HepG2 (cell line): ENCODE results near the gene ACTN1.

ENCODE experiments used
- BHLHE40 ChIP-seq: IDR thresholded peaks from 2 replicates; pipeline ENCODE4 v1.6.1; 2011; ENCODE audit warnings: low read length, improper control_type of control experiment
- BRCA1 ChIP-seq: sonication (generic); formaldehyde crosslinking; IDR thresholded peaks from 2 replicates; pipeline ENCODE4 v1.4.0; 2020; ENCODE audit warnings: missing genetic modification reagents
- CTCF ChIP-seq: sonication (generic); formaldehyde crosslinking; IDR thresholded peaks from 2 replicates; pipeline ENCODE4 v1.5.0; 2020; ENCODE audit warnings: mild to moderate bottlenecking, missing genetic modification reagents, moderate library complexity
- EP300 ChIP-seq, 3 experiments: sonication (generic) in 1 of 3; formaldehyde crosslinking in 1 of 3; IDR thresholded peaks; 2 replicates each; pipeline versions ENCODE4 v1.5.1 to v1.6.1; 2011 to 2020; ENCODE audit warnings: low read depth in 2 of 3, low read length in 2 of 3, borderline replicate concordance in 1 of 3, improper control_type of control experiment in 1 of 3, mild to moderate bottlenecking in 1 of 3, missing genetic modification reagents in 1 of 3, moderate library complexity in 1 of 3
- GABPB1 ChIP-seq: IDR thresholded peaks from 2 replicates; pipeline ENCODE4 v1.6.1; 2016; ENCODE audit warnings: mild to moderate bottlenecking, missing genetic modification reagents, moderate library complexity, missing compliant biosample characterization
- GPN1 ChIP-seq: sonication (generic); formaldehyde crosslinking; IDR thresholded peaks from 2 replicates; pipeline ENCODE4 v1.5.1; 2020; ENCODE audit warnings: missing genetic modification reagents, borderline replicate concordance
- HCFC1 ChIP-seq: fragments of 150-350 bp; IDR thresholded peaks from 2 replicates; pipeline ENCODE4 v1.6.1; 2014; ENCODE audit warnings: low read depth, low read length
- SP1 ChIP-seq, 2 experiments: fragments of 450-650 bp in 1 of 2; sonication (generic) in 1 of 2; formaldehyde crosslinking in 1 of 2; IDR thresholded peaks; 2 replicates each; pipeline versions ENCODE4 v1.4.0 to v1.6.1; 2016 to 2020; ENCODE audit warnings: missing genetic modification reagents in 1 of 2
- TARDBP ChIP-seq: sonication (generic); formaldehyde crosslinking; IDR thresholded peaks from 2 replicates; pipeline ENCODE4 v1.8.0; 2022; ENCODE audit warnings: mild to moderate bottlenecking, missing genetic modification reagents
- ZNF441 ChIP-seq: sonication (generic); formaldehyde crosslinking; IDR thresholded peaks from 2 replicates; pipeline ENCODE4 v1.7.0; 2021; ENCODE audit warnings: missing genetic modification reagents, borderline replicate concordance
- TF ChIP-seq, protein P1 (sequence below): sonication (generic); formaldehyde crosslinking; IDR thresholded peaks from 2 replicates; pipeline ENCODE4 v1.9.0; 2021; ENCODE audit warnings: missing genetic modification reagents, borderline replicate concordance
- TF ChIP-seq, protein P2 (sequence below): sonication (generic); formaldehyde crosslinking; IDR thresholded peaks from 2 replicates; pipeline ENCODE4 v1.4.0; 2020; ENCODE audit warnings: low read depth, mild to moderate bottlenecking, missing genetic modification reagents

DNA sequence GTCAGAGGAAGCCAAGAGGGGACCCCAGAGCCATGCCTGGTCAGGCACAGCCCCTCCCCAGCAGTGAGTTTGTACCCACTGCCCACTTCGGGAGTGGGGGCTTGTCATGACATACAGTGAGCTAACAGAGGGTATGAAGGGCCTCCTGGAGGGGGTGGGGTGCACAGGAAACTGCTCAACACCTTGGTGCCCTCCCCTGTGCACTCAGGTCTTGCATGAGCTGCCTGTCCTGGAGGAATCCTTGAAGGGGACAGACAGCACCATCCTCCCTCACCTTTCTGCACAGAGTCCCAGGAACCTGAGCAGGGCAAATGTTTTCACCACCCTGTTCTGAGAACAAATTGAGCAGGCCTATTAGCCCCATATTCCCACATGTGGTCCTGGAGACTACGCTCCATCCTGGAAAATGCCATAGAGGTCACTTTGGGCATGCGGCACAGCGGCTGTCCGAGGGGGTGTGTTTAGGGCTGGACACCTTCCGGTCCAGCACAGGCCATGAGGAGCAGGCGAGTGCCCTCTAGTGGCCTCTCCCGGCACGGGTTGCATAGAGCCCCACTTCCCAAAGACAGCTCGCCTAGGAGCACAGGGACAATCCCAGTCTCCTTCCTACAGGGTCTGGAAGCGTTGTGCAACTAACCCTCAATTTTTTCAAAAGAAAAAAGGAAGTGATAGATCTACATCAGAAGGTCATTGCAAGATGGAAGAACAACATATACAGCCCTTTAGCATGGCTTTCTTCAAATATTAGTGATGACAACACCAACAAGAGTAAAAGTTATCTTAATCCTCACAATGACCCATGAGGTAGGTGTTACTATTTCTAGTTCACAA lies 154.4 kb downstream of the ACTN1 start:
- no peak for TF ChIP-seq GPN1 (CRISPR knock-in tag)
- TF ChIP-seq TARDBP (CRISPR knock-in tag) = peak; percentile 88
- peak; percentile 98 for TF ChIP-seq CTCF (CRISPR knock-in tag)
- no peak for TF ChIP-seq ZNF441 (CRISPR knock-in tag)
- no peak for TF ChIP-seq BRCA1 (CRISPR knock-in tag)
- TF ChIP-seq GABPB1 (CRISPR knock-in tag) = peak; percentile 99
- TF ChIP-seq, protein P1, sequence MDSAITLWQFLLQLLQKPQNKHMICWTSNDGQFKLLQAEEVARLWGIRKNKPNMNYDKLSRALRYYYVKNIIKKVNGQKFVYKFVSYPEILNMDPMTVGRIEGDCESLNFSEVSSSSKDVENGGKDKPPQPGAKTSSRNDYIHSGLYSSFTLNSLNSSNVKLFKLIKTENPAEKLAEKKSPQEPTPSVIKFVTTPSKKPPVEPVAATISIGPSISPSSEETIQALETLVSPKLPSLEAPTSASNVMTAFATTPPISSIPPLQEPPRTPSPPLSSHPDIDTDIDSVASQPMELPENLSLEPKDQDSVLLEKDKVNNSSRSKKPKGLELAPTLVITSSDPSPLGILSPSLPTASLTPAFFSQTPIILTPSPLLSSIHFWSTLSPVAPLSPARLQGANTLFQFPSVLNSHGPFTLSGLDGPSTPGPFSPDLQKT = no peak
- peak; percentile 48; the same call in 1 of the 2 replicates for TF ChIP-seq BHLHE40
- 0 out of 4 replicates have a peak, but pooled peaks have one; percentile 11 to 45 for TF ChIP-seq EP300 (IDR thresholded peaks at IDR 0.05; ENCODE audit: low read depth in 2 of 2, low read length in 2 of 2)
- TF ChIP-seq EP300 (CRISPR knock-in tag; IDR thresholded peaks at IDR 0.05; ENCODE audit: borderline replicate concordance) = peak; percentile 67
- TF ChIP-seq SP1 (IDR thresholded peaks at IDR 0.05) = no peak
- TF ChIP-seq SP1 (CRISPR knock-in tag; IDR thresholded peaks at IDR 0.05) = peak; percentile 75
- TF ChIP-seq, protein P2, sequence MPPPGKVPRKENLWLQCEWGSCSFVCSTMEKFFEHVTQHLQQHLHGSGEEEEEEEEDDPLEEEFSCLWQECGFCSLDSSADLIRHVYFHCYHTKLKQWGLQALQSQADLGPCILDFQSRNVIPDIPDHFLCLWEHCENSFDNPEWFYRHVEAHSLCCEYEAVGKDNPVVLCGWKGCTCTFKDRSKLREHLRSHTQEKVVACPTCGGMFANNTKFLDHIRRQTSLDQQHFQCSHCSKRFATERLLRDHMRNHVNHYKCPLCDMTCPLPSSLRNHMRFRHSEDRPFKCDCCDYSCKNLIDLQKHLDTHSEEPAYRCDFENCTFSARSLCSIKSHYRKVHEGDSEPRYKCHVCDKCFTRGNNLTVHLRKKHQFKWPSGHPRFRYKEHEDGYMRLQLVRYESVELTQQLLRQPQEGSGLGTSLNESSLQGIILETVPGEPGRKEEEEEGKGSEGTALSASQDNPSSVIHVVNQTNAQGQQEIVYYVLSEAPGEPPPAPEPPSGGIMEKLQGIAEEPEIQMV (CRISPR knock-in tag) = no peak
- peak; percentile 46 for TF ChIP-seq HCFC1
